Upper lobe of right lung (tissue), 1 donor: ENCODE measurements around the gene RAP2B. TPM values are rescaled to one million over a fixed set of nuclear protein-coding genes. Genes with fewer than 3 reads are reported as not detected.
A peak's percentile ranks its signal among the peaks of the same experiment; 100 is the strongest.

Experiments used
- ATAC-seq: fragments of 200-7000 bp; cut with Tn5 transposase; one replicate; pipeline ENCODE4 v1.9.1; 2020; ENCODE audit warnings: mild to moderate bottlenecking, moderate library complexity
- DNase-seq: peaks from one replicate; pipeline ENCODE4 v3.0.0-alpha.2; 2020
- H3K27ac ChIP-seq: fragments of 200-600 bp; one replicate; pipeline ENCODE4 v1.8.0; 2022
- H3K27me3 ChIP-seq: fragments of 200-600 bp; one replicate; pipeline ENCODE4 v1.8.0; 2022; ENCODE audit warnings: mild to moderate bottlenecking
- H3K36me3 ChIP-seq: fragments of 200-600 bp; one replicate; pipeline ENCODE4 v1.8.0; 2022
- H3K4me1 ChIP-seq: fragments of 200-600 bp; one replicate; pipeline ENCODE4 v1.8.0; 2022
- H3K4me3 ChIP-seq: fragments of 200-600 bp; one replicate; pipeline ENCODE4 v1.8.0; 2022; ENCODE audit warnings: mild to moderate bottlenecking
- H3K9me3 ChIP-seq: fragments of 200-600 bp; one replicate; pipeline ENCODE4 v1.8.0; 2022
- CTCF ChIP-seq: fragments of 200-600 bp; IDR thresholded peaks from one replicate; pipeline ENCODE4 v1.8.0; 2022; ENCODE audit warnings: antibody characterized with exemption
- intact Hi-C: fragments of 100-400 bp; cut with DNase I; formaldehyde crosslinking; loops from one replicate; pipeline ENCODE4 v1.11.0; 2022
- total RNA-seq: library from RNA; stranded (reverse); fragmentation: NEBNext Ultra II Directional; extraction: Animal tissue kit (Norgen Biotek cat#: 25700); gene quantifications from one replicate; pipeline ENCODE4 v1.2.1, GENCODE V29; 2021
- donor health status: DM: no; HTN: yes; CAD: no; lungs with severe emphysema.

The RAP2B gene
- total RNA-seq, 1 donor from 2014 or later = 17.9 TPM

DNA sequence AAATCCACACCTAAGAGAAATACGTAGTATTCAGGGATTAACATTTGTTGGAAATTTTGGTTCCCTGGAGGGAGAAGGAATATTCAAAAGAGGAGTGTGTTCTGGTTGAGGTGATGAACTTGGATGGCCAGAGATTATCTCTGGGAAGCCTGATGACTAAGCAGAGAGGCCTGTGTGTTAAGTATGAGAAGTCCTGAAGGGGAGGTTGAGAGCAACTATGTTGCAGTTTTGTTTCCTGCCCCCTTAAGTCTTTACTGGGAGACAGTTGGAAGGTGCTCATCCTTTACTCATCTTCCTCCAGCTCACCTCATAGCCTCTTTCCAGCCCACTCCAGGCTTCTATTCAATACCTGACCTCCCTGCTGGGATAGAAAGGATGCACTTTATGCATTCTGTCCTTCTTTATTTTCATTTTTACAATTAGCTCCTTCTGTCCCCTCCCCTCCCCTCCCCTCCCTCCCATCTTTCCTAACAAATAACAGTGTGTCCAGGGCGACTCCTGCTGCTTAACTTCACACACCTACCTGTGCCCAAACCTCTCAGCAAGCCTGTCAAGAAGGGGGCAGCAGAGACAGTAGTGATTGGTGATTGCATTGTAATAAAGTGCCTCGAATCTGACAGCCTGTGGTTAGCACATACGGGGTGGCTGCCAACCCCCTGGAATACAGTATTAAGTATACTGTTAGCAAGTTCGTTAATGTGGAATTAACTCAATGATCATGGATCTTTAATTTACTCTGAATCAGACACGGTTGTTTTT is 11.9 kb downstream of the RAP2B start:
- no peaks in the 10 kb centered on the region for H3K27me3 ChIP-seq
- no peak for ATAC-seq
- intact Hi-C loops = no loop called here
- TF ChIP-seq CTCF = no peak
- DNase-seq = no peak
- H3K9me3 ChIP-seq = no peaks in the 10 kb centered on the region
- no peaks in the 10 kb centered on the region for H3K36me3 ChIP-seq
- H3K27ac ChIP-seq = no peak overlapping the region
- no peaks in the 10 kb centered on the region for H3K4me1 ChIP-seq
- H3K4me3 ChIP-seq = no peak overlapping the region

GRCh38 chr3:153176197-153176596 is 14.2 kb downstream of the RAP2B start:
- Histone ChIP-seq H3K4me3 (no peak overlapping the region), H3K27ac (no peak overlapping the region), H3K36me3 (no peaks in the 10 kb centered on the region), H3K9me3 (no peaks in the 10 kb centered on the region), H3K4me1 (no peaks in the 10 kb centered on the region), H3K27me3 (no peaks in the 10 kb centered on the region)
- ATAC-seq (no peak), DNase-seq (no peak)
- TF ChIP-seq CTCF = no peak
- intact Hi-C loops = no loop called here

DNA sequence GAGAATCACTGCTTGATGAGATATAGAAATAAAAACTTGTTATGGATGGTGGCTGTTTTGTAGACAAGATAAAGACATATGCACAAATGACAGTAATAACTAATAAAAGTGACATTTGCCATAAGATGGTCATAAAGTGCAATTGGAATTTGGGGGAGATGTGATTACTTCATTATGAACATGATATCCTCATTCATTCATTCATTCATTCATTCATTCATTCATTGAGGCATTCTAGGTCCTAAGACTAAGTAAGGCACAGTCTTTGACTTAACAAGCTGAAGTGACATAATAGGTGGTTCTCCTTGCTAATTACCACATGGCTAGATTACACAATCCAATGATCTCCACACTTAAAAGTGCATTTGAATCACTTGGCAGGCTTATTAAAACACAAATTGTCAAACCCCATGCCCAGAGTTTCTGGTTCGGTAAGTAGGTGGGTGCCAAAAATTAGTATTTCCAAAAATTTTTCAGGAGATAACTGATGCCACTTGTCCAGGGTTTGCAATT is 18.9 kb downstream of the RAP2B start:
- ATAC-seq (peak; percentile 34), DNase-seq (no peak)
- no peak for TF ChIP-seq CTCF
- intact Hi-C loops = no loop called here
- Histone ChIP-seq H3K27me3 (no peaks in the 10 kb centered on the region), H3K27ac (no peak overlapping the region), H3K36me3 (no peaks in the 10 kb centered on the region), H3K4me3 (no peak overlapping the region), H3K4me1 (no peaks in the 10 kb centered on the region), H3K9me3 (no peaks in the 10 kb centered on the region)

GRCh38 chr3:153182501-153183293 is 20.7 kb downstream of the RAP2B start:
- Histone ChIP-seq H3K4me1 (no peaks in the 10 kb centered on the region), H3K27me3 (no peaks in the 10 kb centered on the region), H3K36me3 (no peaks in the 10 kb centered on the region), H3K27ac (no peak overlapping the region), H3K4me3 (no peak overlapping the region), H3K9me3 (no peaks in the 10 kb centered on the region)
- intact Hi-C loops = no loop called here
- no peak for DNase-seq
- no peak for ATAC-seq
- TF ChIP-seq CTCF = no peak

DNA sequence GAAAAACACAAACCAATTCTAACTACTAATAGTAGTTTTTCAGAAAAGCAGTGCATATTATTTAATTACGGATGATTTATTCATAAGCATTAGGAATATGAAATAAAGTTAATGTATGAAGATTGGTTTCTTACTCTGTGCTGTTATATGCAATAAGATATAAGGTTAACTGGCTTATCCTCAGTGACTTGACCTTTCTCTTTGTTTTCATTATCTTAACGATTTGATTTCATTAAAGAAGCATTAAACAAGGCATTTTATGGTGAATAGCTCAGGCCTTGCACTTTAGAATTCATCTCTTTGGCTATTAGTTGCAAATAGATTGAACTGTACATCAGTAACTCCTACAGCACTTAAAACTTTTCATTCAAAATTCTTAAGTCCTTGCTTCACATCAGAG is 28.9 kb downstream of the RAP2B start:
- H3K9me3 ChIP-seq = no peaks in the 10 kb centered on the region
- H3K4me3 ChIP-seq = no peak overlapping the region
- ATAC-seq (no peak), DNase-seq (no peak)
- H3K27ac ChIP-seq = no peak overlapping the region
- no peaks in the 10 kb centered on the region for H3K27me3 ChIP-seq
- no peak for TF ChIP-seq CTCF
- no peaks in the 10 kb centered on the region for H3K4me1 ChIP-seq
- no peaks in the 10 kb centered on the region for H3K36me3 ChIP-seq
- intact Hi-C loops = no loop called here
